ENCODE data around the gene TMEM167A.

GRCh38 chr5:83077662-83078261 lies 568 bp upstream of the TMEM167A start:
- TF ChIP-seq CTCF (IDR thresholded peaks at IDR 0.05 in 2 of 3, conservative IDR thresholded peaks at IDR 0.05 in 1 of 3; ENCODE audit: borderline replicate concordance in 1 of 3, insufficient read depth in 1 of 3, low read depth in 2 of 3, low read length in 2 of 3): no peak
- TF ChIP-seq POLR2A (IDR thresholded peaks at IDR 0.05; ENCODE audit: borderline replicate concordance, extremely low read depth, insufficient read depth, insufficient read length): no peak
- TF ChIP-seq YY1 (IDR thresholded peaks at IDR 0.05; ENCODE audit: extremely low read depth, insufficient replicate concordance, low read depth, low read length): no peak
- TF ChIP-seq EZH2 (IDR thresholded peaks at IDR 0.05): no peak
- TF ChIP-seq, protein P1, sequence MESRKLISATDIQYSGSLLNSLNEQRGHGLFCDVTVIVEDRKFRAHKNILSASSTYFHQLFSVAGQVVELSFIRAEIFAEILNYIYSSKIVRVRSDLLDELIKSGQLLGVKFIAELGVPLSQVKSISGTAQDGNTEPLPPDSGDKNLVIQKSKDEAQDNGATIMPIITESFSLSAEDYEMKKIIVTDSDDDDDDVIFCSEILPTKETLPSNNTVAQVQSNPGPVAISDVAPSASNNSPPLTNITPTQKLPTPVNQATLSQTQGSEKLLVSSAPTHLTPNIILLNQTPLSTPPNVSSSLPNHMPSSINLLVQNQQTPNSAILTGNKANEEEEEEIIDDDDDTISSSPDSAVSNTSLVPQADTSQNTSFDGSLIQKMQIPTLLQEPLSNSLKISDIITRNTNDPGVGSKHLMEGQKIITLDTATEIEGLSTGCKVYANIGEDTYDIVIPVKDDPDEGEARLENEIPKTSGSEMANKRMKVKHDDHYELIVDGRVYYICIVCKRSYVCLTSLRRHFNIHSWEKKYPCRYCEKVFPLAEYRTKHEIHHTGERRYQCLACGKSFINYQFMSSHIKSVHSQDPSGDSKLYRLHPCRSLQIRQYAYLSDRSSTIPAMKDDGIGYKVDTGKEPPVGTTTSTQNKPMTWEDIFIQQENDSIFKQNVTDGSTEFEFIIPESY (IDR thresholded peaks at IDR 0.05; ENCODE audit: extremely low read depth, insufficient replicate concordance, low read length): no peak
